Measurements from ENCODE around the gene IL1B.

IL1B gene

GRCh38 chr2:112790305-112790704, 46.3 kb downstream of the IL1B start:
- Histone ChIP-seq H3K18ac (ENCODE audit: low read depth in 1 of 2, low read length in 2 of 2) (no peak overlapping the region), H3K23ac (ENCODE audit: low read length in 2 of 2) (no peak overlapping the region), H3K4me2 (ENCODE audit: low read length, poor library complexity, severe bottlenecking) (no peak overlapping the region), H2BK12ac (ENCODE audit: low read length in 2 of 2) (no peak overlapping the region), H2BK15ac (ENCODE audit: low read depth, poor library complexity, severe bottlenecking) (no peak overlapping the region), H3K36me3 (ENCODE audit: control insufficient read depth in 1 of 2, insufficient read depth in 2 of 2, low read depth in 1 of 2, low read length in 2 of 2) (no peaks in the 10 kb centered on the region), H2AFZ (ENCODE audit: low read depth, low read length) (no peak overlapping the region), H3K14ac (ENCODE audit: low read length in 2 of 2) (no peak overlapping the region), H3K27ac (ENCODE audit: low read length, poor library complexity, severe bottlenecking) (no peak overlapping the region), H3K4me3 (ENCODE audit: insufficient read depth in 1 of 2, low read depth in 1 of 2, low read length in 2 of 2) (no peak overlapping the region), H2BK120ac (ENCODE audit: low read depth, low read length) (no peak overlapping the region), H4K8ac (ENCODE audit: low read length) (no peak overlapping the region), H4K91ac (ENCODE audit: low read length) (no peak overlapping the region), H2AK5ac (ENCODE audit: low read length, severe bottlenecking) (no peak overlapping the region), H3K4me1 (ENCODE audit: control insufficient read depth, insufficient read depth, low read depth, low read length) (no peaks in the 10 kb centered on the region), H3K9ac (ENCODE audit: low read length) (no peak overlapping the region), H3K9me3 (ENCODE audit: control insufficient read depth, low read length) (no peaks in the 10 kb centered on the region), H3K4ac (ENCODE audit: low read depth in 1 of 2, low read length in 2 of 2) (no peak overlapping the region), H3K27me3 (ENCODE audit: control insufficient read depth in 1 of 2, insufficient read depth in 1 of 2, low read length in 2 of 2) (no peaks in the 10 kb centered on the region), H3K79me1 (replicated peaks; ENCODE audit: low read length, poor library complexity, severe bottlenecking) (no peaks in the 10 kb centered on the region), H2BK5ac (ENCODE audit: low read depth, low read length, poor library complexity, severe bottlenecking) (no peak overlapping the region)
- WGBS: 98% methylated on average over 4 of the region's 5 CpGs
- no peak for DNase-seq

GRCh38 chr2:112789186-112789585, 47.4 kb downstream of the IL1B start:
- Histone ChIP-seq H3K27me3 (ENCODE audit: control insufficient read depth in 1 of 2, insufficient read depth in 1 of 2, low read length in 2 of 2) (no peaks in the 10 kb centered on the region), H2AK5ac (ENCODE audit: low read length, severe bottlenecking) (no peak overlapping the region), H3K79me1 (replicated peaks; ENCODE audit: low read length, poor library complexity, severe bottlenecking) (no peaks in the 10 kb centered on the region), H3K4me2 (ENCODE audit: low read length, poor library complexity, severe bottlenecking) (no peak overlapping the region), H2BK5ac (ENCODE audit: low read depth, low read length, poor library complexity, severe bottlenecking) (no peak overlapping the region), H3K18ac (ENCODE audit: low read depth in 1 of 2, low read length in 2 of 2) (no peak overlapping the region), H3K4me1 (ENCODE audit: control insufficient read depth, insufficient read depth, low read depth, low read length) (no peaks in the 10 kb centered on the region), H2AFZ (ENCODE audit: low read depth, low read length) (no peak overlapping the region), H2BK15ac (ENCODE audit: low read depth, poor library complexity, severe bottlenecking) (no peak overlapping the region), H3K9ac (ENCODE audit: low read length) (no peak overlapping the region), H3K4me3 (ENCODE audit: insufficient read depth in 1 of 2, low read depth in 1 of 2, low read length in 2 of 2) (no peak overlapping the region), H3K4ac (ENCODE audit: low read depth in 1 of 2, low read length in 2 of 2) (no peak overlapping the region), H3K36me3 (ENCODE audit: control insufficient read depth in 1 of 2, insufficient read depth in 2 of 2, low read depth in 1 of 2, low read length in 2 of 2) (no peaks in the 10 kb centered on the region), H2BK120ac (ENCODE audit: low read depth, low read length) (no peak overlapping the region), H3K14ac (ENCODE audit: low read length in 2 of 2) (no peak overlapping the region), H2BK12ac (ENCODE audit: low read length in 2 of 2) (no peak overlapping the region), H4K8ac (ENCODE audit: low read length) (no peak overlapping the region), H4K91ac (ENCODE audit: low read length) (no peak overlapping the region), H3K27ac (ENCODE audit: low read length, poor library complexity, severe bottlenecking) (no peak overlapping the region), H3K9me3 (ENCODE audit: control insufficient read depth, low read length) (no peaks in the 10 kb centered on the region), H3K23ac (ENCODE audit: low read length in 2 of 2) (no peak overlapping the region)
- no CpG with 5 or more reads among the region's 1 CpG for WGBS
- no peak for DNase-seq

GRCh38 chr2:112788653-112789052, 47.9 kb downstream of the IL1B start:
- H2AK5ac ChIP-seq (ENCODE audit: low read length, severe bottlenecking): no peak overlapping the region
- no peak overlapping the region for H3K27ac ChIP-seq (ENCODE audit: low read length, poor library complexity, severe bottlenecking)
- no peak overlapping the region for H2AFZ ChIP-seq (ENCODE audit: low read depth, low read length)
- no peak overlapping the region for H4K91ac ChIP-seq (ENCODE audit: low read length)
- H3K4me3 ChIP-seq (ENCODE audit: insufficient read depth in 1 of 2, low read depth in 1 of 2, low read length in 2 of 2): no peak overlapping the region
- no peaks in the 10 kb centered on the region for H3K4me1 ChIP-seq (ENCODE audit: control insufficient read depth, insufficient read depth, low read depth, low read length)
- H3K36me3 ChIP-seq (ENCODE audit: control insufficient read depth in 1 of 2, insufficient read depth in 2 of 2, low read depth in 1 of 2, low read length in 2 of 2): no peaks in the 10 kb centered on the region
- H3K27me3 ChIP-seq (ENCODE audit: control insufficient read depth in 1 of 2, insufficient read depth in 1 of 2, low read length in 2 of 2): no peaks in the 10 kb centered on the region
- no peak overlapping the region for H2BK15ac ChIP-seq (ENCODE audit: low read depth, poor library complexity, severe bottlenecking)
- no peak overlapping the region for H3K23ac ChIP-seq (ENCODE audit: low read length in 2 of 2)
- no peak overlapping the region for H2BK5ac ChIP-seq (ENCODE audit: low read depth, low read length, poor library complexity, severe bottlenecking)
- H3K9ac ChIP-seq (ENCODE audit: low read length): no peak overlapping the region
- no peak overlapping the region for H3K18ac ChIP-seq (ENCODE audit: low read depth in 1 of 2, low read length in 2 of 2)
- no peaks in the 10 kb centered on the region for H3K9me3 ChIP-seq (ENCODE audit: control insufficient read depth, low read length)
- no peaks in the 10 kb centered on the region for H3K79me1 ChIP-seq (replicated peaks; ENCODE audit: low read length, poor library complexity, severe bottlenecking)
- no peak overlapping the region for H2BK120ac ChIP-seq (ENCODE audit: low read depth, low read length)
- no peak overlapping the region for H2BK12ac ChIP-seq (ENCODE audit: low read length in 2 of 2)
- no peak overlapping the region for H3K4me2 ChIP-seq (ENCODE audit: low read length, poor library complexity, severe bottlenecking)
- no peak overlapping the region for H3K14ac ChIP-seq (ENCODE audit: low read length in 2 of 2)
- H3K4ac ChIP-seq (ENCODE audit: low read depth in 1 of 2, low read length in 2 of 2): no peak overlapping the region
- WGBS: 68% methylated on average over 2 of the region's 3 CpGs
- no peak overlapping the region for H4K8ac ChIP-seq (ENCODE audit: low read length)
- no peak for DNase-seq

GRCh38 chr2:112787729-112788393, 48.7 kb downstream of the IL1B start:
- H3K18ac ChIP-seq (ENCODE audit: low read depth in 1 of 2, low read length in 2 of 2): no peak overlapping the region
- H2BK12ac ChIP-seq (ENCODE audit: low read length in 2 of 2): no peak overlapping the region
- no peak for DNase-seq
- no peak overlapping the region for H2BK5ac ChIP-seq (ENCODE audit: low read depth, low read length, poor library complexity, severe bottlenecking)
- no peak overlapping the region for H3K4me2 ChIP-seq (ENCODE audit: low read length, poor library complexity, severe bottlenecking)
- H3K36me3 ChIP-seq (ENCODE audit: control insufficient read depth in 1 of 2, insufficient read depth in 2 of 2, low read depth in 1 of 2, low read length in 2 of 2): no peaks in the 10 kb centered on the region
- H4K91ac ChIP-seq (ENCODE audit: low read length): no peak overlapping the region
- no peak overlapping the region for H4K8ac ChIP-seq (ENCODE audit: low read length)
- no peak overlapping the region for H3K4me3 ChIP-seq (ENCODE audit: insufficient read depth in 1 of 2, low read depth in 1 of 2, low read length in 2 of 2)
- no peaks in the 10 kb centered on the region for H3K79me1 ChIP-seq (replicated peaks; ENCODE audit: low read length, poor library complexity, severe bottlenecking)
- H3K4ac ChIP-seq (ENCODE audit: low read depth in 1 of 2, low read length in 2 of 2): no peak overlapping the region
- no peak overlapping the region for H3K14ac ChIP-seq (ENCODE audit: low read length in 2 of 2)
- 95% methylated on average over 2 of the region's 4 CpGs for WGBS
- no peaks in the 10 kb centered on the region for H3K9me3 ChIP-seq (ENCODE audit: control insufficient read depth, low read length)
- no peak overlapping the region for H3K23ac ChIP-seq (ENCODE audit: low read length in 2 of 2)
- H3K27ac ChIP-seq (ENCODE audit: low read length, poor library complexity, severe bottlenecking): no peak overlapping the region
- no peak overlapping the region for H2BK120ac ChIP-seq (ENCODE audit: low read depth, low read length)
- no peak overlapping the region for H3K9ac ChIP-seq (ENCODE audit: low read length)
- H2BK15ac ChIP-seq (ENCODE audit: low read depth, poor library complexity, severe bottlenecking): no peak overlapping the region
- no peaks in the 10 kb centered on the region for H3K27me3 ChIP-seq (ENCODE audit: control insufficient read depth in 1 of 2, insufficient read depth in 1 of 2, low read length in 2 of 2)
- no peaks in the 10 kb centered on the region for H3K4me1 ChIP-seq (ENCODE audit: control insufficient read depth, insufficient read depth, low read depth, low read length)
- H2AK5ac ChIP-seq (ENCODE audit: low read length, severe bottlenecking): no peak overlapping the region
- H2AFZ ChIP-seq (ENCODE audit: low read depth, low read length): no peak overlapping the region

All from mesenchymal stem cell (in vitro differentiated cells and primary cell).